ENCODE data around the gene SNAPC3.

DNA sequence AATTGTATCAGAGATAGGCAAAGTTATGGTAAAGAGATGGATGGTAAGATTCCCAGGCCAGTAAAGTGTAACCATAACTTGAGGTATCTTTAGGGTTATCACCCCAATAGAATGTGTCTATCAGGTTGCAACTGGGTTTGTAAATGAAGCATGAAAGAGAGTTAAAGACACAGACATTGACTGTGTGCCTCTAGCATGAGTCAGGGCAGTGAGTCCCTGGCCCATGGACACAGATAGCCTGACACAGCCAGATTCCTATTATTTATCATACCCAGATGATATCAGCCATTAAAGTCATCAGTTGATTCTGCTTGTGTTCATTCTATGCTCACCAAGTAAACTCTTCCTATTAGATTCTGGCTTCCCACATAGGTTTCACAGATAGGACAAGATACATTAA lies 33.5 kb upstream of the SNAPC3 start:
- TF ChIP-seq, protein P1, sequence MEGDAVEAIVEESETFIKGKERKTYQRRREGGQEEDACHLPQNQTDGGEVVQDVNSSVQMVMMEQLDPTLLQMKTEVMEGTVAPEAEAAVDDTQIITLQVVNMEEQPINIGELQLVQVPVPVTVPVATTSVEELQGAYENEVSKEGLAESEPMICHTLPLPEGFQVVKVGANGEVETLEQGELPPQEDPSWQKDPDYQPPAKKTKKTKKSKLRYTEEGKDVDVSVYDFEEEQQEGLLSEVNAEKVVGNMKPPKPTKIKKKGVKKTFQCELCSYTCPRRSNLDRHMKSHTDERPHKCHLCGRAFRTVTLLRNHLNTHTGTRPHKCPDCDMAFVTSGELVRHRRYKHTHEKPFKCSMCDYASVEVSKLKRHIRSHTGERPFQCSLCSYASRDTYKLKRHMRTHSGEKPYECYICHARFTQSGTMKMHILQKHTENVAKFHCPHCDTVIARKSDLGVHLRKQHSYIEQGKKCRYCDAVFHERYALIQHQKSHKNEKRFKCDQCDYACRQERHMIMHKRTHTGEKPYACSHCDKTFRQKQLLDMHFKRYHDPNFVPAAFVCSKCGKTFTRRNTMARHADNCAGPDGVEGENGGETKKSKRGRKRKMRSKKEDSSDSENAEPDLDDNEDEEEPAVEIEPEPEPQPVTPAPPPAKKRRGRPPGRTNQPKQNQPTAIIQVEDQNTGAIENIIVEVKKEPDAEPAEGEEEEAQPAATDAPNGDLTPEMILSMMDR (conservative IDR thresholded peaks at IDR 0.05; ENCODE audit: low read depth, low read length) = no peak
- no peak for TF ChIP-seq EZH2 (IDR thresholded peaks at IDR 0.05; ENCODE audit: borderline replicate concordance, low read depth, low read length, poor library complexity, severe bottlenecking)
